ENCODE results near the gene NEDD4L. TPM values are rescaled to one million over a fixed set of nuclear protein-coding genes. Genes with fewer than 3 reads are reported as not detected.

Gene NEDD4L
- 25.7 and 29.5 TPM in 2 replicates for total RNA-seq
- total RNA-seq (2013) = 9.3 TPM
- polyA plus RNA-seq = 9.9 and 10.3 TPM in 2 replicates
- polyA minus RNA-seq = 19.1 and 20.3 TPM in 2 replicates

GRCh38 chr18:58043491-58044369, at the start of gene NEDD4L:
TSS of gene NEDD4L (plus strand) at chr18:58044226. CDS start at chr18:58044661, 435 bp downstream.
- Histone ChIP-seq H3K9ac (ENCODE audit: low read length) (peak within 1 kb of the TSS; percentile 89), H3K4me3 (ENCODE audit: control extremely low read depth in 1 of 5, extremely low read depth in 1 of 5, insufficient read depth in 1 of 5, low read depth in 2 of 5, low read length in 4 of 5) (peak within 1 kb of the TSS; percentile 51 to 98 (median 87)), H3K4me1 (ENCODE audit: control insufficient read depth in 2 of 2, insufficient read depth in 2 of 2, low read length in 2 of 2) (peaks cover 14 to 41% of the 10 kb centered on the region in 2 donors), H3K79me2 (ENCODE audit: control insufficient read depth, insufficient read depth, low read length) (no peaks in the 10 kb centered on the region), H3K4me2 (replicated peaks; ENCODE audit: low read depth, low read length, poor library complexity, severe bottlenecking) (peak within 1 kb of the TSS; percentile 99), H3K27me3 (replicated peaks in 1 of 4; ENCODE audit: control extremely low read depth in 1 of 4, control insufficient read depth in 3 of 4, insufficient read depth in 4 of 4, low read length in 3 of 4) (no peaks in the 10 kb centered on the region), H4K20me1 (ENCODE audit: control insufficient read depth, insufficient read depth, low read length, poor library complexity, severe bottlenecking) (no peaks in the 10 kb centered on the region), H3K9me3 (ENCODE audit: control extremely low read depth in 1 of 3, control insufficient read depth in 2 of 3, insufficient read depth in 1 of 3, low read length in 2 of 3) (no peaks in the 10 kb centered on the region), H2AFZ (ENCODE audit: insufficient read depth, low read depth, low read length, poor library complexity, severe bottlenecking) (peak within 1 kb of the TSS; percentile 97), H3K27ac (ENCODE audit: low read length in 2 of 2) (peak within 1 kb of the TSS; percentile 63 to 71), H3K36me3 (replicated peaks in 1 of 2; ENCODE audit: control extremely low read depth in 1 of 2, control insufficient read depth in 1 of 2, extremely low read depth in 1 of 2, insufficient read depth in 2 of 2, low read length in 1 of 2) (no peaks in the 10 kb centered on the region)
- TF ChIP-seq EZH2 (IDR thresholded peaks at IDR 0.05; ENCODE audit: borderline replicate concordance, insufficient read depth, low read depth, low read length, poor library complexity, severe bottlenecking) (no peak), CTCF (IDR thresholded peaks at IDR 0.05) (peak; percentile 81)
- H3K4me1 Mint-ChIP-seq = peaks cover 36% of the 10 kb centered on the region
- peak within 1 kb of the TSS; percentile 98 for H3K4me3 Mint-ChIP-seq
- ChIA-PET CTCF (interaction anchor here (0.6 to 3.7 kb wide), 23 partner anchors 9 to 413 kb away, joined by 3 to 65 read pairs (median 4); no protein-coding TSS in a partner anchor), POLR2A (interaction anchor here (0.8 to 1.0 kb wide), 2 partner anchors 78 to 85 kb away, joined by 3 read pairs; no protein-coding TSS in a partner anchor)
- under 1% methylated on average over 81 of the region's 91 CpGs for WGBS (ENCODE audit: insufficient coverage)
- intact Hi-C loops (cut with micrococcal nuclease) = loop anchor here (1.0 to 10.0 kb wide), 10 partner anchors 28 to 1315 kb away; partner anchors contain the start of genes FECH and LMAN1
- H3K9me3 Mint-ChIP-seq (ENCODE audit: insufficient read depth) = no peaks in the 10 kb centered on the region
- DNase-seq = peak; percentile 89
- ATAC-seq (ENCODE audit: low read depth) = peak; percentile 86
- H3K27ac Mint-ChIP-seq = peak within 1 kb of the TSS; percentile 96
- no peaks in the 10 kb centered on the region for H3K27me3 Mint-ChIP-seq

All from B cell (primary cell).